ENCODE measurements around the gene SPDYC. TPM values are rescaled to one million over a fixed set of nuclear protein-coding genes. Genes with fewer than 3 reads are reported as not detected.

Gene SPDYC
- total RNA-seq, 1 donor from 2014 or later, result not detected

DNA sequence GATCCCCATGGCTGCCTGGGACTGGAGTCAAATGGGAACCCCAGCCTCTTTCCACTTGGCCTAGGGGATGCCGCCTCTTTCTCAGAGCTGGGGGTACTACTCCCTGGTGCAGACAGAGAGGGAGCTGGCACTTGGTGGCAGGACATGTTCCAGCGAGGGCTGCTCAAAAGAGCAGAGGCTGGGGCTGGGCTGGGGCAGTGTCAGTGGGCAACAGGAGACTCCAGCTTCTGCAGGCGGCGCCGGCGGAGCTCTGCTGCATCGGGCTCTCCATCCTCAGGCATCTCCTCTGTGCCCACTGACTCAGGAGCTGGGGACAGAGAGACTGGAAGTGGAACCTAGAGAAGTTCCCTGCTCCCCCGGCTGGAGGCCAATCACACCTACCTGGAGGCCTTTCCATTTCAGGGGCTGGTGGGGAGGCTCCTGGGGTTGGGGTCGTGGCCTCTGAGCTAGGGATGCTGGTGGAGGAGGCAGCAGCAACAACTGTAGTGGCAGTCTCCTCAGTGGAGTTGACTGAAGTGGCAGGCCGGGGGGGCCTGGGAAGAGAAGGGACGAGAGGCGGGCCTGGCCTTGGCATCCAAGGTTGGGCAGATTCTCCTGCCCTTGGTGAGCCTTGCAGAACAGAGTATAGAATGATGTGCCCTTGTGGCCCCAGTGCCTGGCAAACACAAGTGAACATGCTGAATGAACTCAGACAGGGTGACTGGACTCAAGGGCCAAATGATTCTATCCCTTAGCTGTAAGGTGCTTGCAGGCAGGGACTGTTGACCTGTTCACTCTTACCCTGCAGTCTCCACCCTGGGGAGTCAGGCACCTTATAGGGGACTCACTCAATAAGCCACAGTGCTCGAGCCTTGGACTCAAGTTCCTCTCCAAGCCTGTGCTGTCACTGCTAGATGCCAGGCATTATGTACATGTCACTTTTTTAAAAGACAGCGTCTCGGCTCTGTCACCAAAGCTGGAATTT lies 41.6 kb upstream of the SPDYC start:
- no peak for DNase-seq
- Mint-ChIP-seq H3K27me3 (ENCODE audit: unreplicated experiment) (peaks cover 4% of the 10 kb centered on the region), H3K27ac (ENCODE audit: unreplicated experiment) (no peak overlapping the region), H3K9me3 (ENCODE audit: unreplicated experiment) (peaks cover 1% of the 10 kb centered on the region), H3K4me3 (ENCODE audit: unreplicated experiment) (no peak overlapping the region), H3K4me1 (ENCODE audit: low read depth, unreplicated experiment) (peaks cover 8% of the 10 kb centered on the region), H3K36me3 (ENCODE audit: unreplicated experiment) (no peaks in the 10 kb centered on the region)
- TF ChIP-seq, protein P1, sequence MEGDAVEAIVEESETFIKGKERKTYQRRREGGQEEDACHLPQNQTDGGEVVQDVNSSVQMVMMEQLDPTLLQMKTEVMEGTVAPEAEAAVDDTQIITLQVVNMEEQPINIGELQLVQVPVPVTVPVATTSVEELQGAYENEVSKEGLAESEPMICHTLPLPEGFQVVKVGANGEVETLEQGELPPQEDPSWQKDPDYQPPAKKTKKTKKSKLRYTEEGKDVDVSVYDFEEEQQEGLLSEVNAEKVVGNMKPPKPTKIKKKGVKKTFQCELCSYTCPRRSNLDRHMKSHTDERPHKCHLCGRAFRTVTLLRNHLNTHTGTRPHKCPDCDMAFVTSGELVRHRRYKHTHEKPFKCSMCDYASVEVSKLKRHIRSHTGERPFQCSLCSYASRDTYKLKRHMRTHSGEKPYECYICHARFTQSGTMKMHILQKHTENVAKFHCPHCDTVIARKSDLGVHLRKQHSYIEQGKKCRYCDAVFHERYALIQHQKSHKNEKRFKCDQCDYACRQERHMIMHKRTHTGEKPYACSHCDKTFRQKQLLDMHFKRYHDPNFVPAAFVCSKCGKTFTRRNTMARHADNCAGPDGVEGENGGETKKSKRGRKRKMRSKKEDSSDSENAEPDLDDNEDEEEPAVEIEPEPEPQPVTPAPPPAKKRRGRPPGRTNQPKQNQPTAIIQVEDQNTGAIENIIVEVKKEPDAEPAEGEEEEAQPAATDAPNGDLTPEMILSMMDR (IDR thresholded peaks at IDR 0.05; ENCODE audit: partially characterized antibody, unreplicated experiment), result no peak

DNA sequence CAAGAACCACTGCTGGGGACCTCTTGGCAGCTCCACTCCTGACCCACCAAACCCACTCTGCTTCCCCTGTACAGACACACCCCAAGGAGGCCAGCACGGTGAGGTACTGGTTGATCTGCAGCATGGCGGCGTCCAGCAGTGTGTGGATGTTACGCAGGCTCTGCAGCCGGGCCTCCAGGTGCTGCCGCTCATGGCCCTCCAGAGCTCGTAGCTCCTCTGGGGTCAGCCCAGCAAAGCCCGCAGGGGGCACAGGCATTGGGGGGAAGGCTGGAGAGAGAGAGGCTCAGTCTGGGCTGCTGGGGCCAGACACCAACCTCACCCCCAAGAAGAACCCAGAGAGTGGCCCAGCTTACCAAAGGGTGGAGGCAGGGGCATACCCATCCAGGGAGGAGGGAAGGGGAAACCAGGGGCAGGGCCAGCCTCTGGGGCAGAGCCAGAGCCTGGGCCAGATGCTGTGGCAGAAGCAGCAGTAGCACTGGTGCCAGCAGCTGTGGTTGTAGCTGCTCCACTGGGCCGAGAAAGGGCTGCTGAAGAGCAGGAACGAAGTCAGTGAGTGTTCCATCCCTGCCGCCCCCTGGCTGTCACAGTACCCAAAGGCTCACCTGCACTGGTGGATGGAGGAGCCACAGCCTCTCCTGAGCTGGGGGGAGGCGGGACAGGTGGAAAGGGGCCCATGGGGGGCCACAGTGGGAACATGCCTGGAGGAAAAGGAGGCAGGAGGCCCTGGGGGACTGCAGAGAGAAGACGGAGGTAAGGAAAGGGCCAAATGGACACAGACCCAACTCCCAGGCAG lies 40.2 kb upstream of the SPDYC start:
- Mint-ChIP-seq H3K4me3 (ENCODE audit: unreplicated experiment) (no peak overlapping the region), H3K9me3 (ENCODE audit: unreplicated experiment) (peaks cover 9% of the 10 kb centered on the region), H3K4me1 (ENCODE audit: low read depth, unreplicated experiment) (peaks cover 8% of the 10 kb centered on the region), H3K36me3 (ENCODE audit: unreplicated experiment) (no peaks in the 10 kb centered on the region), H3K27me3 (ENCODE audit: unreplicated experiment) (peaks cover 8% of the 10 kb centered on the region), H3K27ac (ENCODE audit: unreplicated experiment) (no peak overlapping the region)
- TF ChIP-seq, protein P1 (IDR thresholded peaks at IDR 0.05; ENCODE audit: partially characterized antibody, unreplicated experiment), result no peak
- DNase-seq, result no peak

DNA sequence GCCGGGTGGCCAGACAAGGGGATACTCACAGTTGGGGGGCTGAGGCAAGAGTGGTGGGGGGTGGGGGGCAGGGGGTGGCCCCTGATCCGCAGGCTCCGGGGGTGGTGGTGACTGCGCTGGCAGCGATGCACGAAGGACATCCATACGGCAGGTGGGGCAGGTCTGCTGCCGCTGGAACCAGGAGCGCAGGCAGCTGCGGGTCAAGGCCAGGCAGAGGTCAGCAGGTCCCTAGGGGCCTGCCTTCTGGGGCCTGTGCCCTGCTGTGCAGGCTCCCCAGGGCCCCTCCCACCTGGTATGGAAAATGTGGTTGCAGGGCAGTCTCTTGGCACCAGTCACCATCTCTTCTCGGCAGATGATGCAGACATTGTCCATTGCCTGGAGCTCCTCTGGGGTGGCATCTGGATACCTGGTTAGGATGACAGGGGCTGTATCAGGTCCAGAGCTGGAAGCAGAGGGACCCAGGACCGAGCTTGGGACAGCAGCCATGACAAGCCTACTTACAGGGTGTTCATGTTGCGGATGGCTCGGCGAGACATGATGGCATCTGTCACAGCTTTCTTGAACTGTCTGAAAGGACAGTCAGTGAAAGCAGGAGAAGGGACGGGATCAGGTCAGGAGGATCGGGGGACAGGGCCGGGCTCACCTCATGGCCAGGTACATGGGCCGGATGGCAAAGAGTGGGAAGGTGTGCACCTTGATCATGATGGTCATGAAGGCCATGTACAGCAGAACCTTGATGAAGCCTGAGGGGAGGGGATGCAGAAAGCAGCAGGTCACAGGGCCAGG lies 39.2 kb upstream of the SPDYC start:
- TF ChIP-seq, protein P1 (IDR thresholded peaks at IDR 0.05; ENCODE audit: partially characterized antibody, unreplicated experiment), result no peak
- H3K27me3 Mint-ChIP-seq (ENCODE audit: unreplicated experiment), result peaks cover 8% of the 10 kb centered on the region
- H3K27ac Mint-ChIP-seq (ENCODE audit: unreplicated experiment), result peak overlapping the region; percentile 68
- no peaks in the 10 kb centered on the region for H3K36me3 Mint-ChIP-seq (ENCODE audit: unreplicated experiment)
- peaks cover 11% of the 10 kb centered on the region for H3K4me1 Mint-ChIP-seq (ENCODE audit: low read depth, unreplicated experiment)
- peak overlapping the region; percentile 25 for H3K4me3 Mint-ChIP-seq (ENCODE audit: unreplicated experiment)
- H3K9me3 Mint-ChIP-seq (ENCODE audit: unreplicated experiment), result peaks cover 9% of the 10 kb centered on the region
- DNase-seq, result no peak

DNA sequence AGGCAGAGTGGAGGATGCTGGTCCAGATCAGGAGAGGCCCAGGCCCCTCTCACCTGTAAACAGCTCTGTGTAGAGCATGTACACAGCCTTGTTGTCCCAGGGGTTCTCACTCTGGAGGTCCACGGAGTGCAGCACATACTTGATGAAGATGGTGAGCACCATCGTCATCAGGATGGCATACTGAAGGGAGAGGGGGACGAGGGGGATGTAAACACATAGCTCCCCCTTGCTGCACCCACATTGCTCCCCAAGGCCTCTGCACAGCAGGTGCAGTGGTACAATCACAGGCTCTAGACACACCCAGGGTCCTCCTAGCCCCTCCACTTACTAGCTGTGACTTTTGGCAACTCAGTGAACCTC lies 38.6 kb upstream of the SPDYC start:
- TF ChIP-seq, protein P1 (IDR thresholded peaks at IDR 0.05; ENCODE audit: partially characterized antibody, unreplicated experiment), result no peak
- Mint-ChIP-seq H3K27ac (ENCODE audit: unreplicated experiment) (peak overlapping the region; percentile 68), H3K4me3 (ENCODE audit: unreplicated experiment) (peak overlapping the region; percentile 25)

More for the DNA sequence above, 38.6 kb upstream of the SPDYC start:
- Mint-ChIP-seq H3K9me3 (ENCODE audit: unreplicated experiment) (peaks cover 9% of the 10 kb centered on the region), H3K4me1 (ENCODE audit: low read depth, unreplicated experiment) (peaks cover 16% of the 10 kb centered on the region), H3K36me3 (ENCODE audit: unreplicated experiment) (no peaks in the 10 kb centered on the region), H3K27me3 (ENCODE audit: unreplicated experiment) (peaks cover 6% of the 10 kb centered on the region)
- DNase-seq, result no peak

Data from glutamatergic neuron (in vitro differentiated cells).